GM12878 (cell line): ENCODE data around the gene SLX9.

Experiments
- CTCF ChIP-seq, 3 experiments: IDR thresholded peaks in 2 of 3; conservative IDR thresholded peaks in 1 of 3; 2 replicates each; pipeline ENCODE4 v1.5.1; 2011; ENCODE audit warnings: low read depth in 3 of 3, low read length in 3 of 3, mild to moderate bottlenecking in 3 of 3, control low read depth in 2 of 3, moderate library complexity in 2 of 3, inconsistent platforms in 1 of 3, mixed read lengths in 1 of 3; ENCODE audit not compliant: control insufficient read depth in 2 of 3, insufficient read depth in 1 of 3; ENCODE audit errors: extremely low read depth in 1 of 3
- MTA2 ChIP-seq: fragments of 450-650 bp; IDR thresholded peaks from 2 replicates; pipeline ENCODE4 v1.6.1; 2016; ENCODE audit warnings: low read depth, mild to moderate bottlenecking, moderate library complexity
- NKRF ChIP-seq: fragments of 450-650 bp; conservative IDR thresholded peaks from 2 replicates; pipeline ENCODE4 v1.6.1; 2017; ENCODE audit warnings: mild to moderate bottlenecking, moderate library complexity
- SIX5 ChIP-seq: IDR thresholded peaks from 2 replicates; pipeline ENCODE4 v1.6.1; 2011; ENCODE audit warnings: mild to moderate bottlenecking, low read depth, low read length, moderate library complexity; ENCODE audit not compliant: severe bottlenecking
- TCF12 ChIP-seq: IDR thresholded peaks from 2 replicates; pipeline ENCODE4 v1.6.1; 2011; ENCODE audit warnings: low read depth, mild to moderate bottlenecking, low read length

DNA sequence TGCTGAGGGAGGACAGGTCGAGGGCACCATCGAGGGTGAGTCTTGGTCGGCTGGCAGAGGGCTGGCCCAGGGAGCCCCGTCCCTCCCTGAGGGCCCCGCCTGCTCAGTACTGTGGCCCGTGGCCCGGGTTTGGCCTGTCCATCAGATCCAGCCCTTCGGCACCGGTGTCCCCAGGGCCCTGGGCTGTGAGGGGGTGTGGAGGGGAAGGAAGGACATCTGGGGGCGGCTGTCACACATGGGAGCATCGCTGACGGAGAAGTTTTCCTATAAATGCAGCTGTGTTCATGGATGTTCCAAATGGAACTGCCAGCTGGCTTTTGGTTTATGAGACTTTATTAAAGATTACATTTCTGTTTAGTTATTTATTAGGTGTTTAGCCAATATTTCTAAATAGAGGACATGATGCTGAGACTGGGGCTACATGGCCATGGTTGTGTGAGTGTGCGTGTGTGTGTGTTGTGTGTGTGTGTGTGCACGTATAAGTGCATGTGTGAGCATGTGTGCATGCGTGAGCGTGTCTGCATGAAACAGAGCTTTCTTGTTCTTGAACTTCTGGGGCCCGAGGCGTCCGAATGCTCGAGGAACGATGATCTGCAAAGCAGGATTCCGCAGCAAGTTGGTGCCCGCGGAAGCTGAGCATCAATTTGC, 54.3 kb downstream of the SLX9 start:
- no peak for TF ChIP-seq MTA2
- no peak for TF ChIP-seq SIX5
- TF ChIP-seq NKRF: no peak
- no peak for TF ChIP-seq CTCF (IDR thresholded peaks at IDR 0.05 in 2 of 3, conservative IDR thresholded peaks at IDR 0.05 in 1 of 3; ENCODE audit: control insufficient read depth in 2 of 3, extremely low read depth in 1 of 3, insufficient read depth in 1 of 3, low read depth in 3 of 3, low read length in 3 of 3)
- no peak for TF ChIP-seq TCF12
